HL-60 (cell line): ENCODE measurements around the gene LPIN3.

Experiments used
- GABPA ChIP-seq: IDR thresholded peaks from 2 replicates; pipeline ENCODE4 v1.6.1; 2012; ENCODE audit warnings: low read depth
- TF ChIP-seq, protein P1 (sequence below): IDR thresholded peaks from one replicate; pipeline ENCODE4 v1.5.1; 2011; ENCODE audit warnings: low read length, control low read depth, inconsistent platforms; ENCODE audit not compliant: insufficient read depth
- TF ChIP-seq, protein P2 (sequence below): IDR thresholded peaks from 2 replicates; pipeline ENCODE4 v1.6.1; 2012; ENCODE audit warnings: low read depth; ENCODE audit not compliant: insufficient replicate concordance

DNA sequence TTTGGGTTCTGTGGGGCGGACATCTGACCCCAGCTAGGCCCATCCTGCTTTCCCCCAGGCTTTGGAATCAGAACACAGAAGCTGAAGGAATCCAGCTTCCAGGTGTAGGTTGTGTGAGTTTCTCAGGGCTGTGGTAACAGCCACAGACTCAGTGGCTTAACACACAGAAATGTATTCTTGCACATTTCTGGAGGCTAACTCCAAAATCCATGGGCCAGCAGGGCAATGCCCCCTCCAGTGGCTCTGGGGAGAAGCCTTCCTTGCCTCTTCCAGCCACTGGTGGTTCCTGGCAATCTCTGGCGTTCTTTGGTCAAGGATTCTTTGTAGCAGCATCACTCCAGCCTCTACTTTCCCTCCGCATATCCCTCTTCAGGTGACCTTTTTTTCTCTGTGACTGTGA lies 27.3 kb downstream of the LPIN3 start:
- TF ChIP-seq, protein P1, sequence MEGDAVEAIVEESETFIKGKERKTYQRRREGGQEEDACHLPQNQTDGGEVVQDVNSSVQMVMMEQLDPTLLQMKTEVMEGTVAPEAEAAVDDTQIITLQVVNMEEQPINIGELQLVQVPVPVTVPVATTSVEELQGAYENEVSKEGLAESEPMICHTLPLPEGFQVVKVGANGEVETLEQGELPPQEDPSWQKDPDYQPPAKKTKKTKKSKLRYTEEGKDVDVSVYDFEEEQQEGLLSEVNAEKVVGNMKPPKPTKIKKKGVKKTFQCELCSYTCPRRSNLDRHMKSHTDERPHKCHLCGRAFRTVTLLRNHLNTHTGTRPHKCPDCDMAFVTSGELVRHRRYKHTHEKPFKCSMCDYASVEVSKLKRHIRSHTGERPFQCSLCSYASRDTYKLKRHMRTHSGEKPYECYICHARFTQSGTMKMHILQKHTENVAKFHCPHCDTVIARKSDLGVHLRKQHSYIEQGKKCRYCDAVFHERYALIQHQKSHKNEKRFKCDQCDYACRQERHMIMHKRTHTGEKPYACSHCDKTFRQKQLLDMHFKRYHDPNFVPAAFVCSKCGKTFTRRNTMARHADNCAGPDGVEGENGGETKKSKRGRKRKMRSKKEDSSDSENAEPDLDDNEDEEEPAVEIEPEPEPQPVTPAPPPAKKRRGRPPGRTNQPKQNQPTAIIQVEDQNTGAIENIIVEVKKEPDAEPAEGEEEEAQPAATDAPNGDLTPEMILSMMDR: no peak
- TF ChIP-seq GABPA: no peak
- TF ChIP-seq, protein P2, sequence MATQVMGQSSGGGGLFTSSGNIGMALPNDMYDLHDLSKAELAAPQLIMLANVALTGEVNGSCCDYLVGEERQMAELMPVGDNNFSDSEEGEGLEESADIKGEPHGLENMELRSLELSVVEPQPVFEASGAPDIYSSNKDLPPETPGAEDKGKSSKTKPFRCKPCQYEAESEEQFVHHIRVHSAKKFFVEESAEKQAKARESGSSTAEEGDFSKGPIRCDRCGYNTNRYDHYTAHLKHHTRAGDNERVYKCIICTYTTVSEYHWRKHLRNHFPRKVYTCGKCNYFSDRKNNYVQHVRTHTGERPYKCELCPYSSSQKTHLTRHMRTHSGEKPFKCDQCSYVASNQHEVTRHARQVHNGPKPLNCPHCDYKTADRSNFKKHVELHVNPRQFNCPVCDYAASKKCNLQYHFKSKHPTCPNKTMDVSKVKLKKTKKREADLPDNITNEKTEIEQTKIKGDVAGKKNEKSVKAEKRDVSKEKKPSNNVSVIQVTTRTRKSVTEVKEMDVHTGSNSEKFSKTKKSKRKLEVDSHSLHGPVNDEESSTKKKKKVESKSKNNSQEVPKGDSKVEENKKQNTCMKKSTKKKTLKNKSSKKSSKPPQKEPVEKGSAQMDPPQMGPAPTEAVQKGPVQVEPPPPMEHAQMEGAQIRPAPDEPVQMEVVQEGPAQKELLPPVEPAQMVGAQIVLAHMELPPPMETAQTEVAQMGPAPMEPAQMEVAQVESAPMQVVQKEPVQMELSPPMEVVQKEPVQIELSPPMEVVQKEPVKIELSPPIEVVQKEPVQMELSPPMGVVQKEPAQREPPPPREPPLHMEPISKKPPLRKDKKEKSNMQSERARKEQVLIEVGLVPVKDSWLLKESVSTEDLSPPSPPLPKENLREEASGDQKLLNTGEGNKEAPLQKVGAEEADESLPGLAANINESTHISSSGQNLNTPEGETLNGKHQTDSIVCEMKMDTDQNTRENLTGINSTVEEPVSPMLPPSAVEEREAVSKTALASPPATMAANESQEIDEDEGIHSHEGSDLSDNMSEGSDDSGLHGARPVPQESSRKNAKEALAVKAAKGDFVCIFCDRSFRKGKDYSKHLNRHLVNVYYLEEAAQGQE: no peak
